ENCODE measurements around the gene PAPPA2. TPM values are rescaled to one million over a fixed set of nuclear protein-coding genes. Genes with fewer than 3 reads are reported as not detected.

The PAPPA2 gene
- total RNA-seq, 4 donors from 2014 or later, result 0.55 to 3.3 (median 2.2) TPM; not detected in 1

DNA sequence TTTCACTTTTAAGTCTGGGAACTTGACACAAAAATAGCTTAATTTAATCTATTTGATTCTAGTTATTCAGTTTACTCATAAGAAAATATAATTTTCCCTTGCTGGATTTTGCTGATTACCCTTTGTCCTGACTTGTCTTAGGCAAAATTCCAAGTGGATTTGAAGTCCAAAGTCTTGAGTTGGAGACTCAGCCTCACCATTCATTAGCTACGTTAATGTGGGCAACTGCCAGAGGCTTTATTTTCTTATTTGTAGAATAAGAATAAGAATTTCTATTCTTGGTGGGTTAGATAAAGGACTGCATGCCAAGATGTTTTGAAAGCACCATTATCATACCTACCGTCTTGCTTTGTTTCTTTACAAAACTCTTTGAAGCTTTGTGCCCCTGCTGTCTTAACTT lies 22.8 kb upstream of the PAPPA2 start:
- H3K9me3 ChIP-seq, result no peaks in the 10 kb centered on the region
- H3K36me3 ChIP-seq, result no peaks in the 10 kb centered on the region
- in situ Hi-C loops (cut with MboI; ENCODE audit: low pct_ligation_motif_present in 1 of 4, low pct_unique_long_range_greater_than_20kb in 1 of 4, low sequenced_read_pairs in 3 of 4) (no loop called here), intact Hi-C loops (cut with DNase I; ENCODE audit: low total_unique reads) (no loop called here)
- no peak overlapping the region for H3K4me3 ChIP-seq
- no peak overlapping the region for H3K27ac ChIP-seq
- no peak for DNase-seq
- 65 to 85% methylated on average over 2 of the region's 2 CpGs for WGBS, 2 donors (ENCODE audit: low coverage in 1 of 2)
- no peaks in the 10 kb centered on the region for H3K27me3 ChIP-seq
- TF ChIP-seq POLR2AphosphoS5 (IDR thresholded peaks at IDR 0.05) (no peak), CTCF (IDR thresholded peaks at IDR 0.05) (no peak), POLR2A (IDR thresholded peaks at IDR 0.05) (no peak)
- H3K4me1 ChIP-seq, result no peaks in the 10 kb centered on the region

DNA sequence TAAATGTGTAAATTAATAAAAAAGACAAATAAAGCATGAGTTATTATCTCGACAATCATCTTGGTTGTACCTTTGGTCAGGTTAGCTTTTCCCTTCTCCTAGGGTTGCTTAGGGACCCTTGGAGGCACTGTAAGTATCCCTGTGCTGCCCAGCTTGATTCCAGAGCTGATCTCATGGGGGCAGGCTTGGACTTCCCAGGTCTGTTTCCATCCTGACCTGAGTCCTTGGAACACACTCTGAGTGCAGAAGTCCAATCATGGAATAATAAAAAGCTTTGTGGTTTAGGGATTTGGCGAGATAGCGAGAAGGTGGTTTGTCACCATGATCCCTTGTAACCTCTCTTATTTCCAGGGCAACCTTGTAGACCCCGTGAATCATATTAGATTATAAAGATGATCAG lies 18.7 kb upstream of the PAPPA2 start:
- 59 to 67% methylated on average over 2 to 4 of the region's 4 CpGs for WGBS, 2 donors (ENCODE audit: low coverage in 1 of 2)
- Histone ChIP-seq H3K9me3 (no peaks in the 10 kb centered on the region), H3K36me3 (no peaks in the 10 kb centered on the region), H3K4me1 (no peaks in the 10 kb centered on the region), H3K27ac (no peak overlapping the region), H3K4me3 (no peak overlapping the region), H3K27me3 (no peaks in the 10 kb centered on the region)
- TF ChIP-seq POLR2AphosphoS5 (IDR thresholded peaks at IDR 0.05), result no peak
- TF ChIP-seq POLR2A (IDR thresholded peaks at IDR 0.05), result no peak
- TF ChIP-seq EP300 (IDR thresholded peaks at IDR 0.05; ENCODE audit: low read depth), result no peak
- no peak for TF ChIP-seq CTCF (IDR thresholded peaks at IDR 0.05)
- intact Hi-C loops (cut with DNase I; ENCODE audit: low total_unique reads), result no loop called here
- in situ Hi-C loops (cut with MboI; ENCODE audit: low pct_ligation_motif_present in 1 of 4, low pct_unique_long_range_greater_than_20kb in 1 of 4, low sequenced_read_pairs in 3 of 4), result no loop called here
- no peak for DNase-seq

DNA sequence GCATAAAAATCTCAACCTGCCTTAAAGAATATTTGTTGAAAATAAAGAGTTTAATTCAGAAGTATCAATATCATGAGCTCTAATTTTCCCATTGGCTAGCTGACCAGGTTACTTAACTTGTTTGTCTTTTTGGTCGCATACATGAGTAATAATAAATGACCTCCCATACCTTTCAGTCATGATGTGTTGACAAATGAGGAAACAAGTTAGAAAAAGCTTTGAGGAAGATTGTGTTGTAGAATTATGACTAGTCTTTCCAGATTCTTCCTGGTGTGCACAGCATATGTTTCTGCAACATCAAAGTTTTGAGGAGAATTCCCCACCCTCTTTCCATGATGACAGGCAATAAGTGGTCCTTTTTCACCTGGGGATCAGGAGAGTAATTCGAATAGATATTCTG lies 17.6 kb upstream of the PAPPA2 start:
- Histone ChIP-seq H3K36me3 (no peaks in the 10 kb centered on the region), H3K4me3 (no peak overlapping the region), H3K9me3 (no peaks in the 10 kb centered on the region), H3K27ac (no peak overlapping the region), H3K27me3 (no peaks in the 10 kb centered on the region), H3K4me1 (no peaks in the 10 kb centered on the region)
- DNase-seq, result no peak
- intact Hi-C loops (cut with DNase I; ENCODE audit: low total_unique reads) (no loop called here), in situ Hi-C loops (cut with MboI; ENCODE audit: low pct_ligation_motif_present in 1 of 4, low pct_unique_long_range_greater_than_20kb in 1 of 4, low sequenced_read_pairs in 3 of 4) (no loop called here)
- TF ChIP-seq POLR2AphosphoS5 (IDR thresholded peaks at IDR 0.05) (no peak), POLR2A (IDR thresholded peaks at IDR 0.05) (no peak), EP300 (IDR thresholded peaks at IDR 0.05; ENCODE audit: low read depth) (no peak), CTCF (IDR thresholded peaks at IDR 0.05) (no peak)
- 50 to 63% methylated on average over 2 of the region's 2 CpGs for WGBS, 2 donors (ENCODE audit: low coverage in 1 of 2)

- H3K9me3 ChIP-seq, result no peaks in the 10 kb centered on the region
- no peak for DNase-seq
- no peaks in the 10 kb centered on the region for H3K36me3 ChIP-seq
- in situ Hi-C loops (cut with MboI; ENCODE audit: low pct_ligation_motif_present in 1 of 4, low pct_unique_long_range_greater_than_20kb in 1 of 4, low sequenced_read_pairs in 3 of 4) (no loop called here), intact Hi-C loops (cut with DNase I; ENCODE audit: low total_unique reads) (no loop called here)
- H3K27ac ChIP-seq, result no peak overlapping the region
- 60 to 68% methylated on average over 2 to 4 of the region's 4 CpGs for whole genome bisulfite sequencing, 2 donors (ENCODE audit: low coverage in 1 of 2)
- H3K4me3 ChIP-seq, result no peak overlapping the region
- TF ChIP-seq POLR2A (IDR thresholded peaks at IDR 0.05), result no peak
- no peak for TF ChIP-seq EP300 (IDR thresholded peaks at IDR 0.05; ENCODE audit: low read depth)
- TF ChIP-seq POLR2AphosphoS5 (IDR thresholded peaks at IDR 0.05), result no peak
- no peak for TF ChIP-seq CTCF (IDR thresholded peaks at IDR 0.05)
- no peaks in the 10 kb centered on the region for H3K27me3 ChIP-seq
- no peaks in the 10 kb centered on the region for H3K4me1 ChIP-seq
These were observed 14.6 kb upstream of the PAPPA2 start for GRCh38 chr1:176448340-176448739.

Data from transverse colon (tissue), 4 donors.